Keratinocyte (primary cell): ENCODE measurements around the gene GZMB. TPM values are rescaled to one million over a fixed set of nuclear protein-coding genes. Genes with fewer than 3 reads are reported as not detected.

ENCODE experiments used
- DNase-seq: peaks from one replicate; pipeline ENCODE4 v3.0.0-alpha.2; 2011; ENCODE audit warnings: low read depth, missing footprints, low spot score
- FAIRE-seq: peaks from 2 replicates; lab custom pipeline; 2011; peaks lifted over from hg19 to GRCh38; lab: Jason Lieb, UNC
- H2AFZ ChIP-seq: 2 replicates; pipeline ENCODE4 v1.6.0; 2012; ENCODE audit warnings: low read length, control low read depth, inconsistent platforms; ENCODE audit not compliant: control insufficient read depth
- H3K27ac ChIP-seq: 2 replicates; pipeline ENCODE4 v1.5.1; 2011; ENCODE audit warnings: low read length; ENCODE audit not compliant: control insufficient read depth, insufficient read depth
- H3K27me3 ChIP-seq: 3 replicates; pipeline ENCODE4 v1.6.0; 2011; ENCODE audit warnings: low read length; ENCODE audit not compliant: control insufficient read depth, insufficient read depth; ENCODE audit errors: extremely low read depth
- H3K36me3 ChIP-seq, 2 experiments: 2 replicates in 1 of 2; 3 replicates in 1 of 2; pipeline ENCODE4 v1.5.1; 2011; ENCODE audit warnings: low read length in 2 of 2, mild to moderate bottlenecking in 1 of 2; ENCODE audit not compliant: control insufficient read depth in 2 of 2, insufficient read depth in 2 of 2; ENCODE audit errors: extremely low read depth in 1 of 2
- H3K4me1 ChIP-seq: 3 replicates; pipeline ENCODE4 v1.5.1; 2011; ENCODE audit warnings: low read length; ENCODE audit not compliant: control insufficient read depth, insufficient read depth; ENCODE audit errors: extremely low read depth
- H3K4me2 ChIP-seq: 3 replicates; pipeline ENCODE4 v1.6.0; 2011; ENCODE audit warnings: low read depth, low read length; ENCODE audit not compliant: control insufficient read depth, insufficient read depth; ENCODE audit errors: extremely low read depth
- H3K4me3 ChIP-seq, 3 experiments: fragments of 200-600 bp in 1 of 3; sonication (generic) in 1 of 3; 2 replicates in 2 of 3; 3 replicates in 1 of 3; pipeline ENCODE4 v1.5.1; 2011 to 2016; ENCODE audit warnings: low read length in 3 of 3, mild to moderate bottlenecking in 3 of 3, control low read depth in 2 of 3, inconsistent platforms in 1 of 3, low read depth in 1 of 3, mixed read lengths in 1 of 3, mixed run types in 1 of 3, moderate library complexity in 1 of 3; ENCODE audit not compliant: control insufficient read depth in 2 of 3, insufficient read depth in 2 of 3; ENCODE audit errors: extremely low read depth in 1 of 3
- H3K79me2 ChIP-seq: 2 replicates; pipeline ENCODE4 v1.6.0; 2012; ENCODE audit warnings: low read length; ENCODE audit not compliant: control insufficient read depth, insufficient read depth
- H3K9ac ChIP-seq: 3 replicates; pipeline ENCODE4 v1.6.0; 2011; ENCODE audit warnings: low read length; ENCODE audit not compliant: control insufficient read depth, insufficient read depth; ENCODE audit errors: extremely low read depth
- H3K9me1 ChIP-seq: 3 replicates; pipeline ENCODE4 v1.6.0; 2011; ENCODE audit warnings: low read length; ENCODE audit not compliant: control insufficient read depth, insufficient read depth; ENCODE audit errors: extremely low read depth
- H3K9me3 ChIP-seq: 2 replicates; pipeline ENCODE4 v1.5.1; 2012; ENCODE audit warnings: low read depth, low read length; ENCODE audit not compliant: control insufficient read depth
- H4K20me1 ChIP-seq: 3 replicates; pipeline ENCODE4 v1.6.0; 2011; ENCODE audit warnings: low read length; ENCODE audit not compliant: control insufficient read depth, insufficient read depth; ENCODE audit errors: extremely low read depth
- EZH2 ChIP-seq: IDR thresholded peaks from one replicate; pipeline ENCODE4 v1.6.1; 2012; ENCODE audit warnings: inconsistent platforms, mild to moderate bottlenecking, low read length, moderate library complexity
- dilution Hi-C: fragments of 300-500 bp; cut with MboI; formaldehyde crosslinking; loops from one replicate; pipeline ENCODE4 v1.7.0; 2020; ENCODE audit warnings: low sequenced_read_pairs; ENCODE audit not compliant: extremely low pct_ligation_motif_present
- polyA plus RNA-seq, 5 experiments: library from polyadenylated mRNA; depleted of rRNA in 3 of 5; stranded (reverse) in 3 of 5; stranded (forward) in 1 of 5; unstranded in 1 of 5; fragments of >200 nt; gene quantifications; 1 replicate in 1 of 5; 2 replicates in 3 of 5; 3 replicates in 1 of 5; pipeline versions ENCODE4 v1.2.1 to v1.2.3, GENCODE V29; 2011 to 2012; ENCODE audit warnings: missing spikeins in 2 of 5, low read depth in 1 of 5, low replicate concordance in 1 of 5
- TF ChIP-seq, protein P1 (sequence below), 3 experiments: IDR thresholded peaks in 1 of 3; conservative IDR thresholded peaks in 1 of 3; optimal IDR thresholded peaks in 1 of 3; 2 replicates in 2 of 3; 3 replicates in 1 of 3; pipeline versions ENCODE3 to v1.5.1; 2011; ENCODE audit warnings: low read length in 3 of 3, mild to moderate bottlenecking in 3 of 3, moderate library complexity in 2 of 3, control low read depth in 1 of 3, inconsistent platforms in 1 of 3; ENCODE audit not compliant: insufficient read depth in 2 of 3; ENCODE audit errors: extremely low read depth in 1 of 3

Gene GZMB
- polyA plus RNA-seq, 1 donor (not counting 4 experiments of a cell fraction or from before 2014, with no cell fraction given): 0.08 TPM

- no peak overlapping the region for H3K27ac ChIP-seq
- no peak for FAIRE-seq
- H4K20me1 ChIP-seq: no peaks in the 10 kb centered on the region
- no peaks in the 10 kb centered on the region for H3K27me3 ChIP-seq
- no peaks in the 10 kb centered on the region for H3K36me3 ChIP-seq
- dilution Hi-C loops: no loop called here
- no peak overlapping the region for H3K4me2 ChIP-seq
- no peak for DNase-seq
- no peak overlapping the region for H3K9ac ChIP-seq
- TF ChIP-seq, protein P1, sequence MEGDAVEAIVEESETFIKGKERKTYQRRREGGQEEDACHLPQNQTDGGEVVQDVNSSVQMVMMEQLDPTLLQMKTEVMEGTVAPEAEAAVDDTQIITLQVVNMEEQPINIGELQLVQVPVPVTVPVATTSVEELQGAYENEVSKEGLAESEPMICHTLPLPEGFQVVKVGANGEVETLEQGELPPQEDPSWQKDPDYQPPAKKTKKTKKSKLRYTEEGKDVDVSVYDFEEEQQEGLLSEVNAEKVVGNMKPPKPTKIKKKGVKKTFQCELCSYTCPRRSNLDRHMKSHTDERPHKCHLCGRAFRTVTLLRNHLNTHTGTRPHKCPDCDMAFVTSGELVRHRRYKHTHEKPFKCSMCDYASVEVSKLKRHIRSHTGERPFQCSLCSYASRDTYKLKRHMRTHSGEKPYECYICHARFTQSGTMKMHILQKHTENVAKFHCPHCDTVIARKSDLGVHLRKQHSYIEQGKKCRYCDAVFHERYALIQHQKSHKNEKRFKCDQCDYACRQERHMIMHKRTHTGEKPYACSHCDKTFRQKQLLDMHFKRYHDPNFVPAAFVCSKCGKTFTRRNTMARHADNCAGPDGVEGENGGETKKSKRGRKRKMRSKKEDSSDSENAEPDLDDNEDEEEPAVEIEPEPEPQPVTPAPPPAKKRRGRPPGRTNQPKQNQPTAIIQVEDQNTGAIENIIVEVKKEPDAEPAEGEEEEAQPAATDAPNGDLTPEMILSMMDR (optimal IDR thresholded peaks at IDR 0.05 in 1 of 3, IDR thresholded peaks at IDR 0.05 in 1 of 3, conservative IDR thresholded peaks at IDR 0.05 in 1 of 3; ENCODE audit: extremely low read depth in 1 of 3, insufficient read depth in 2 of 3, low read length in 3 of 3): no peak
- TF ChIP-seq EZH2: no peak
- H3K4me3 ChIP-seq: no peak overlapping the region
- H2AFZ ChIP-seq: no peak overlapping the region
- H3K4me1 ChIP-seq: no peaks in the 10 kb centered on the region
- H3K9me1 ChIP-seq: no peaks in the 10 kb centered on the region
- H3K9me3 ChIP-seq: no peaks in the 10 kb centered on the region
- no peaks in the 10 kb centered on the region for H3K79me2 ChIP-seq
Measured at GRCh38 chr14:24630087-24630871, 3.7 kb downstream of the GZMB start.

GRCh38 chr14:24629521-24629920, 4.5 kb downstream of the GZMB start:
- no peaks in the 10 kb centered on the region for H3K9me1 ChIP-seq
- DNase-seq: no peak
- no peak overlapping the region for H2AFZ ChIP-seq
- H3K4me1 ChIP-seq: no peaks in the 10 kb centered on the region
- H3K4me3 ChIP-seq: no peak overlapping the region
- no peak for TF ChIP-seq EZH2
- TF ChIP-seq, protein P1 (optimal IDR thresholded peaks at IDR 0.05 in 1 of 3, IDR thresholded peaks at IDR 0.05 in 1 of 3, conservative IDR thresholded peaks at IDR 0.05 in 1 of 3; ENCODE audit: extremely low read depth in 1 of 3, insufficient read depth in 2 of 3, low read length in 3 of 3): no peak
- no peaks in the 10 kb centered on the region for H3K27me3 ChIP-seq
- H3K79me2 ChIP-seq: no peaks in the 10 kb centered on the region
- no peak for FAIRE-seq
- no peaks in the 10 kb centered on the region for H4K20me1 ChIP-seq
- no peak overlapping the region for H3K27ac ChIP-seq
- dilution Hi-C loops: no loop called here
- no peak overlapping the region for H3K4me2 ChIP-seq
- no peaks in the 10 kb centered on the region for H3K9me3 ChIP-seq
- no peaks in the 10 kb centered on the region for H3K36me3 ChIP-seq
- H3K9ac ChIP-seq: no peak overlapping the region
